GM18517 (cell line): ENCODE measurements around the gene RC3H1.

Source experiments
- ATAC-seq: cut with Tn5 transposase; IDR thresholded peaks from one replicate; pipeline ENCODE4 v1.9.1; 2021; ENCODE audit warnings: mild to moderate bottlenecking, moderate library complexity; ENCODE audit not compliant: unreplicated experiment

Gene RC3H1

GRCh38 chr1:173889885-173890284, 132.3 kb downstream of the RC3H1 start:
- no peak for ATAC-seq

- ATAC-seq: no peak
Measured at GRCh38 chr1:173888749-173889148, 133.4 kb downstream of the RC3H1 start.

- ATAC-seq: no peak
Measured at GRCh38 chr1:173887627-173888026, 134.5 kb downstream of the RC3H1 start.

GRCh38 chr1:173886746-173887611, 135.2 kb downstream of the RC3H1 start:
- ATAC-seq: no peak

- ATAC-seq: no peak
Measured at GRCh38 chr1:173884701-173885100, 137.5 kb downstream of the RC3H1 start.
